Activated gamma-delta T cell (primary cell): ENCODE measurements around the gene RINL.
"Not testable (repeated sequence)": the region's sequence is repeated elsewhere in the genome, so short reads cannot be mapped to it uniquely, and the experiment has no call there.

Source experiments
- DNase-seq: peaks from one replicate; lab custom pipeline; 2025; lab: John Stamatoyannopoulos, UW

Gene RINL

DNA sequence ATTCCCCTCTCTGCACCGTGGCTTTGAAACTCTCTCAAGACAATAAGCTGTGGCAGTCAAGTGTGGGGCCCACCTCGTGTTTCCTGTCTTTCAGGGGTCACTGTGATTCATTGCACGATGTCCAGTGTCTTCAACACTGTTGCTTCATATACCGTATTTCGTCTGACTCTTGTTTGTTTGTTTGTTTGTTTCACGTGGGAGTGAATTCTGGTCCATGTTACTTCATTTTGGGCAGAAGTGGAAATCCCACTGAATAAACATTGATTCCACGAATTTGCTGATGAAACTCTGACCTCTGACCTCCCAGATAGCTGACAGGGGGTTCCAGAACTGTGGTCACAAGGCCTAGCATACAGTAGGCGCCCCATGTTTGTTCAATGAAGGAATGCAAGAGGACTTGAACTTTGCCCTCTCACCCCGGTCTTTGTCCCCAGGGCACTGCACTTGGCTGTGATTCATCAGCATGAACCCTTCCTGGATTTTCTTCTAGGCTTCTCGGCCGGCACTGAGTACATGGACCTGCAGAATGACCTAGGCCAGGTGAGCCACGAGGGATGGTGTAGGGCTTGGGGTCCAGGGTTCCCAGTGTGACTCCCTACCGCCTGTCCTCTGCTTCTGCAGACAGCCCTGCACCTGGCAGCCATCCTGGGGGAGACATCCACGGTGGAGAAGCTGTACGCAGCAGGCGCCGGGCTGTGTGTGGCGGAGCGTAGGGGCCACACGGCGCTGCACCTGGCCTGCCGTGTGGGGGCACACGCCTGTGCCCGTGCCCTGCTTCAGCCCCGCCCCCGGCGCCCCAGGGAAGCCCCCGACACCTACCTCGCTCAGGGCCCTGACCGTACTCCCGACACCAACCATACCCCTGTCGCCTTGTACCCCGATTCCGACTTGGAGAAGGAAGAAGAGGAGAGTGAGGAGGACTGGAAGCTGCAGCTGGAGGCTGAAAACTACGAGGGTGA, 26.8 kb upstream of the RINL start:
- DNase-seq, result no peak

DNA sequence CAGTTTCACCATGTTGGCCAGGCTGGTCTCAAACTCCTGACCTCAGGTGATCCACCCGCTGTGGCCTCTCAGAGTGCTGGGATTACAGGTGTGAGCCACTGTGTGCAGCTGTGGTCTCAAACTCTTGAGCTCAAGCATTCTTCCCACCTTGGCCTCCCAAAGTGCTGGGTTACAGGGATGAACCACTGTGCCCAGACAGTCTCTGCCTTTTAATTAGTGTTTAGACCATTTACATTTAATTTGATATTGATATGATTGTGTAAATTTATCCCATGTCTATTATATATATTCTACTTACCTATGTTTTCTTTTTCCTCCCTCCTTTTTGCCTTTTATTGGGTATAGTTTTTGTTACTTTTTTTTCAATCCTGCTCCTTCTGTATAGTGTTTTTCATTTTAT, 23.6 kb upstream of the RINL start:
- DNase-seq, result no peak

GRCh38 chr19:38900743-38901190, 22.7 kb upstream of the RINL start:
- no peak for DNase-seq

DNA sequence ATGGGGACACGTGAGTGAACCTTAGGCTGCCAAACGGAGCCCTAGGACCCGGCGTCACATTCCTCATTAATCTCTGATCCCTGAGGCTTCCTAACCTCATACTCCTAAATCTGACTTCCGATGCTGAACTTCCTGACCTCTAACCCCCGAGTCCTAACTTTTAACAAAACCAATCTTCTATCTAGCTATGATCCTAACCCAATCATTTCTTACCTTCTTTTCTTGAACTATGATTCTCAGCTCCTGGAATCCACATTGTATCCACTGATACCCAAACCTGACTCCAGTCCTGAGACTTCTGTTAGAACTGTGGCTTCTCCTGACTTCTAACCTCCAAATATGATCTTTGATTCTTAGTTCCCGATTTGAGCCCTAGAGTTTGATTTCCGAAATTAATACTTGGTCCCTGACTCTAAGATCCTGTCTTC, 22.1 kb upstream of the RINL start:
- no peak for DNase-seq

GRCh38 chr19:38899447-38900201, 21.5 kb upstream of the RINL start, which contains the start of the genes NFKBIB and SIRT2:
Gene NFKBIB (plus strand): TSS chr19:38899969. CDS start chr19:38900033, 64 bp downstream.
Gene SIRT2 (minus strand): TSS chr19:38899618. CDS start chr19:38899521, 97 bp downstream.
- peak; percentile 82 for DNase-seq

DNA sequence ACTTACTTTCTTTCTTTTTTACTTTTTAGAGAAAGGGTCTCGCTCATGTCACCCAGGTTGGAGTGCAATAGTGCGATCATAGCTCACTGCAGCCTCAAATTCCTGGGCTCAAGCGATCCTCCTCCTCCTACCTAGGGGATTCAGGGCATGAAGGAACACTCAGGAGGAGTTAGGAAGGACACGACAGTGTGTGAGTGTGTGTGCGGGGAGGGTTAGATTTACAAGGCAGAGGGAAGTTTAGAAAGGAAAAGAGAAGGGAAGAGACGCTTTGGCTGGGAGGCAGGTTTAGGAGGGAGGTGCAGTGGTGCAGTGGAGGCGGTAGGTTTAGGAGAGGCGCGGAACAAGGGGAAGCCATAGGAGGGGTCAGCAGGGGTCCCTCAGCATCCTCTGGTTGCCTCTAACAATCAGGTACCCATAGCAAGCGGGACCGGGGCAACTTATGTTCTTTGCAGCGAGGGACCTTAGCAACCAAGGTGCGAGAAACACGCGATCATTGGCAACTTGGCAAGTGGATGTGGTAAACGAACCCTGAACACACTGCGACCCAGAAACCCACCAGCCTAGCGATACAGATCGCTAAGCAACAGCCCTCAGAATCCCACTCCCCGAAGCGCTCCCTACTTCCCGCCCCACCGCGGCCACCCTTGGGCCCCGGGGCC, 20.8 kb upstream of the RINL start:
- DNase-seq, result no peak

DNA sequence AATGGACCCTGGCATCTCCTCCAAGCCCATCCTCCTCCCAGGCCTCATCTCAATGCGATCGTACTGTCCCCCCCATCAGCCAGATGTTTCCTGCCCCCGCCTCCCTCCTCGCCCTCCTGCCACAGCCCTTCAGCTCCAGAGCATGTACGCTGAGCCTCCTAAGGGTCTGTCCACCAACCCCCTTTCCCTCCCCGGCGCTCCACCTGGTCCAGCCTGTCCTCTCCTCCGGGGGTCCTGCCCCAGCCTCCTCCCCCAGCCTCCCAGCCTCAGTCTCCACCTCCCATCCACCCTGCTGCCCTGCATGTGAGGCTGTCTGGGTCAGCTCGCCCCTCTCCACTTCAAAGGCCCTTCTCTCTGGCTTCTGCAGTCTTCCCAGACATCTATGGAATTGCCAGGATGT, 16.9 kb upstream of the RINL start:
- DNase-seq, result no peak

- no peak for DNase-seq
Observed at GRCh38 chr19:38893341-38893771, 15.3 kb upstream of the RINL start.

DNA sequence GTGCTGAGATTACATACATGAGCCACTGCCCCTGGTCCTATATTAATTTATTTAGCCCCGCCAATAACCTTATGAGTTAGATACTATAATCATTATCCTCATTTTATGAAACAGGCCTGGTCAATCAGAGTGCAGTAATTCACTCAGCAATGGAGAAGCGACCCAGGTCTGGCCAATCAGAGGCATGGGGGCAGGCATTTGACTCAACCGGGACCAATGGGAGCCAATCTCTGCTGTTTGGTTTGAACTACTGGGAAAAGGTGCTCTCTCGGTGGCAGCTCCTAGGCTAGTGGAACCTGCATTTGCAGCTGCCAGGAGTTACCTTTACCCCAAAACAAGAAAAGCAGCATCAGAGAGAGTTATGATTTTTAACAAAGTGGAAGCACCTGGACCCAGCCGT, 14.8 kb upstream of the RINL start:
- DNase-seq, result no peak

DNA sequence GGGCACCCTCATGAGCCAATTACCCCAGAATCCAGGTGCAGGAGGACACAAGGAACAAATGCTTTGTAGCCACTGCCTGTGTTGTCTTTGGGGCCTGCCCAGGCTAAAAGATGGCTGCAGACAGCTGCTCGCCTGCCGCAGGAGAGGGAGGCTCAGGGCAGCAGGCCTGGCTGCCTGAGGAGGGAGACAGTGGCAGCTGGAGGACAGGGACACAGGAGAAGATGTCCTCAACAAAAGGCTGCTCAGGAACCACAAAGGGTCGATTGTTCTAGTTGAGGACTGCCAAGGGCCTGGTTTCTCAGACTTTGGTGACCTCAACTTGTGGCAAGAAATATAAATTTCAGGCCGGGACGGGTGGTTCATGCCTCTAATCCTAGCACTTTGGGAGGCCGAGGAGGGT, 13.7 kb upstream of the RINL start:
- DNase-seq, result no peak

DNA sequence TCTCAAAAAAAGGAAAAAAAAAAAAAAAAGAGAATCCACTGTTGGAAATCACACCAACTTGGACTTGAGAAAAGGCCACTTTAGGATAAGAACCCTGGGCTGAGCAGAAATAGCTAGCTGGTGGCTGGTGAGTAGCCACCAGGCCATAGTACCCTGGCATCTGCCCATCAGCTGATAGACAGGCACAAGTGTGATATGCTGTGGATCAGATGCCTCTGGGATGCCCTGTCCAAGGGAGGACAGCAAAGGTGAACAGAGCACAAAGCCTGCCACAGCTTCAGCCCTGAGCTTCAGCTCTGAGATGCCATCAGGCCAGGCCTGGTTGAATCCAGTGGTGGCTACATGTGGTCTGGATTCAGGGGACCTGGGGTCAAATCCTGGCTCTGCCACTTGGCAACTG, 12.6 kb upstream of the RINL start:
- DNase-seq, result no peak

GRCh38 chr19:38889803-38890202, 11.7 kb upstream of the RINL start:
- DNase-seq, result no peak

DNA sequence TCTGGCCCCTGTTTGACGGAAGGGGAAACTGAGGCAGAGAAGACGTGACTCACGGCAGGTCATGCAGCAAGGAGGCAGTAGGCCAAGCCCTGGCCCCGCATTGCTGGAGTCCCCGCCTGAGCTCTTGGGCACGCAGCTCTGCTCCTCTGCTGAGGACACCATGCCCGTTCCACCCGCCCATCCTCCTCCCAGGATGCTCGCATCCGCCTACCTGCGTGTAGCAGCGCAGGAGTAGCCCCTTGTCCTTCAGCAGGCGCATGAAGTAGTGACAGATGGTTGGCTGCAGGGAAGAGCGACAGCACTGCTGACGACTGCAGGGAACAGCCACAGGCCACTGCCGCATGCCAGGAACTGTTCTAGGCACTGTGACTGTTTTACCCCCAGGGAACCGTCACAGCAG, 10.8 kb upstream of the RINL start:
- no peak for DNase-seq

- not testable (repeated sequence) for DNase-seq
Observed at GRCh38 chr19:38884691-38885090, 6.6 kb upstream of the RINL start.

DNA sequence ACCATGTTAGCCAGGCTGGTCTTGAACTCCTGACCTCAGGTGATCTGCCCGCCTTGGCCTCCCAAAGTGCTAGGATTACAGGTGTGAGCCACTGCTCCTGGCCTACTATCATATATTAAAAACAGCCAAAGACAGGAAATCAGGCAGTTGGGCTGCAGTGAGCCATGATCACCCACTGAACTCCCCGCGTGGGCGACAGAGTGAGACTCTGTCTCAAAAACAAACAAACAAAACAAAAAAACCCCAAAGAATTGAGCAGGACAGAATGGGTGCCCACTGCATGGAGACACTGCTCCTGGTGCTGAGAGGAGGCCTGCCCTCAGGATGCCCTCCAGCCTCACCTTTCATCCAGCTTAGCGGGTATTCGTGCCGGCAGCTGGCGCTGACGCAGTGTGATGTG, 5.2 kb upstream of the RINL start:
- no peak for DNase-seq

- no peak for DNase-seq
Observed at GRCh38 chr19:38880882-38881609, 3.0 kb upstream of the RINL start.

DNA sequence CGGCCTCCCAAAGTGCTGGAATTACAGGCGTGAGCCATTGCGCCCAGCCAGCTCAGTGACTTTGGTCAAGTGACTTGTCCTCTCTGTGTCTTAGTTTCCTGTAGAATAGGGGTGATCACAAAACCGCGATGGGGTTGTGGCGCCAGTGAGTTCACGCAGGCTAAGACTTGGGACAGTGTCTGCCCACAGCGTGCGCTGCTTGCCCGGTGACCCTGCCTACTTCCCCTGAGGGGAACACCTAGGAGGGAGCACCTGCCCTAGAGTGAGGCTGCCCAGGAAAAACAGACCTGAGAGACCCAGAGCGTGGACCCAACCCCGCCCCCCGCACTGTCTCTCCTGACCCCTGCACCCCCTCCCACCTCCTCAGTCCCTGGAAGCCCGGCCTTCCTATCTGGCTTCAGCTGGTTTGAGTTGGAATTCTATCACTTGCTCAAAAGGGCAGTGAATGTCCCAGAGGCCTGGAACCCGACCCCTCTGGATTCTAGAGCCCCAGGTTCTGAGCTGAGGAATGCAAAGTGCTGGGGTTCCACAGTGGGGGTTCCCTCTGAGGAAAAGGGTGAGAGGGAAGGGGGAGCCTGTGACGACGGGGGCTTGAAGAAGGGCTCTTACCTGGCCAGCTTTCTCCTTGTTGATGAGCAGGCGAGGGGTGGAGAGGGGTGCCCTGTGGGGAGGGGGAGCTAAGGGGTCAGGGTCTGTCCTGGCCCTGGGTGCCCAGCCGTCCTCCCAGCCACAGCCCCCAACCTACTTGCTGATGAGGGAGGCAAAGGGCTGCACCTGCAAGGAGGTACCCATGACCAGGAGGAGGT, 2.2 kb upstream of the RINL start:
- no peak for DNase-seq

DNA sequence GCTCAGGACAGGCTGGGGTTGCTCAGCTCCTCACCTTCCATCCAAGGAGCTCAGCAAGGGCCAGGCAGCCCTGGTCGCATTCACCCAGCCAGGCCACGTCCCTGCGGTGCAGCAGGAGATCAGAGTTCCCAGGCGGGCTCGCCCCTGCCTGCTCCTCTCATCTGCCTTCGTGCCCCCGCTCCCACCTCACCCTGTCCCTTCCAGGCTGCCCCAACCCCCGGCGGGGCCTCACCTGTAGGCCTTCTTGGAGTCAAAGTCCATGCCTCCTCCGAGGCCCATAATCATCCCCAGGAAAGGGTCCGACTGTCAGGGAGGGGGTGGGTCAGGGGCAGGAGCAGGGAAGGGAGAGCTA, 1.3 kb upstream of the RINL start:
- no peak for DNase-seq

GRCh38 chr19:38878575-38879399, 712 bp upstream of the RINL start:
- DNase-seq, result no peak
